ENCODE data around the gene PIGP.

DNA sequence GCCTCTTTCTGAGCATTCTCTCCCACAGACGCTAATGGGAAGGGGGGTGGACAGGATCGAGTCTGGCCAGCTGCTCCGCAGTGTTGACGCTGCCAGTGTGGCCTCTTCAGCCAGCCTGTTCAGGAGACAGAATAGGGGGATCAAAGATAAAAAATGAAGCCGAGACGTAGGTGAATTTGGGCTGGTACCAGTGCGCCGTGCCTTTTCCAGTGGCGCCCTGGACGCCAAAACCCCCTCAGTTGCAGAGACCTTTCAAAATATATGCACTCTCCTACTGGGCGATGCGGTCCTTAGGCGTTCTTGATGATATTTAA lies 1.3 kb upstream of the PIGP start:
- TF ChIP-seq, protein P1, sequence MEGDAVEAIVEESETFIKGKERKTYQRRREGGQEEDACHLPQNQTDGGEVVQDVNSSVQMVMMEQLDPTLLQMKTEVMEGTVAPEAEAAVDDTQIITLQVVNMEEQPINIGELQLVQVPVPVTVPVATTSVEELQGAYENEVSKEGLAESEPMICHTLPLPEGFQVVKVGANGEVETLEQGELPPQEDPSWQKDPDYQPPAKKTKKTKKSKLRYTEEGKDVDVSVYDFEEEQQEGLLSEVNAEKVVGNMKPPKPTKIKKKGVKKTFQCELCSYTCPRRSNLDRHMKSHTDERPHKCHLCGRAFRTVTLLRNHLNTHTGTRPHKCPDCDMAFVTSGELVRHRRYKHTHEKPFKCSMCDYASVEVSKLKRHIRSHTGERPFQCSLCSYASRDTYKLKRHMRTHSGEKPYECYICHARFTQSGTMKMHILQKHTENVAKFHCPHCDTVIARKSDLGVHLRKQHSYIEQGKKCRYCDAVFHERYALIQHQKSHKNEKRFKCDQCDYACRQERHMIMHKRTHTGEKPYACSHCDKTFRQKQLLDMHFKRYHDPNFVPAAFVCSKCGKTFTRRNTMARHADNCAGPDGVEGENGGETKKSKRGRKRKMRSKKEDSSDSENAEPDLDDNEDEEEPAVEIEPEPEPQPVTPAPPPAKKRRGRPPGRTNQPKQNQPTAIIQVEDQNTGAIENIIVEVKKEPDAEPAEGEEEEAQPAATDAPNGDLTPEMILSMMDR (IDR thresholded peaks at IDR 0.05; ENCODE audit: low read depth, low read length, poor library complexity, severe bottlenecking), result no peak
- no peak for TF ChIP-seq EZH2phosphoT487 (IDR thresholded peaks at IDR 0.05; ENCODE audit: borderline replicate concordance, low read length)
